Posterior vena cava (tissue), 2 donors: ENCODE measurements around the gene EPHB1. TPM values are rescaled to one million over a fixed set of nuclear protein-coding genes. Genes with fewer than 3 reads are reported as not detected.
A peak's percentile ranks its signal among the peaks of the same experiment; 100 is the strongest.

Experiments used
- DNase-seq: peaks from one replicate; pipeline ENCODE4 v3.0.0-alpha.2; 2020; ENCODE audit warnings: low spot score
- intact Hi-C, 2 donors: fragments of 100-400 bp; cut with DNase I; formaldehyde crosslinking; loops; one replicate each; pipeline versions ENCODE4 v1.14.1 to v1.14.2; 2022 to 2023
- total RNA-seq, 2 donors: library from RNA; stranded (reverse); fragmentation: NEBNext Ultra II Directional; extraction: Animal tissue kit (Norgen Biotek cat#: 25700); gene quantifications; one replicate each; pipeline ENCODE4 v1.2.1, GENCODE V29; 2021
- donor health status: DM: yes; HTN: yes; CAD: no.
- donor health status: DM: yes; HTN: yes; CAD: no.

The EPHB1 gene
- total RNA-seq, 2 donors from 2014 or later = 3.7 TPM

GRCh38 chr3:134923286-134923685 lies 128.2 kb downstream of the EPHB1 start:
- DNase-seq = peak; percentile 8
- intact Hi-C loops = no loop called here

DNA sequence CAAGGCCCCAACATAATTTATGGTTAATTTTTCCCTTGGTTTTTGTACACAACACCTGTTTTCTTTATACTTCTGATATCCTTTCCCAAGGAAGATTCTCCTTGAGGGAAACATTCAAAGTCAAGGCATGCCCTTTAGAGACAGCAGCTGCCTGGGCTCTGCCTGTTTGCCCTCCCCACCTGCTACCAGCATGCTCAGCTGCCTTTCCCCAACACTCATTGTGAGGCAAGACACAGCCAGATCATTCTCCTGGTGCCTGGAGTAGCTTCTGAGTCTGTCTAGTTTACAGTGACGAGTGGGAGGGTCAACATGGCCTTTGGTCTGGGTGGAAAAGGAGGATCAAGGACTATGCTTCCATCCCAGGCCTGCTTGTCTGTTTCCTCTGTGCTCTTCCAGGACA lies 132.5 kb downstream of the EPHB1 start:
- no peak for DNase-seq

GRCh38 chr3:134928392-134928791 lies 133.3 kb downstream of the EPHB1 start:
- no peak for DNase-seq
- intact Hi-C loops = no loop called here

More for the DNA sequence above, 132.5 kb downstream of the EPHB1 start:
- intact Hi-C loops = no loop called here

DNA sequence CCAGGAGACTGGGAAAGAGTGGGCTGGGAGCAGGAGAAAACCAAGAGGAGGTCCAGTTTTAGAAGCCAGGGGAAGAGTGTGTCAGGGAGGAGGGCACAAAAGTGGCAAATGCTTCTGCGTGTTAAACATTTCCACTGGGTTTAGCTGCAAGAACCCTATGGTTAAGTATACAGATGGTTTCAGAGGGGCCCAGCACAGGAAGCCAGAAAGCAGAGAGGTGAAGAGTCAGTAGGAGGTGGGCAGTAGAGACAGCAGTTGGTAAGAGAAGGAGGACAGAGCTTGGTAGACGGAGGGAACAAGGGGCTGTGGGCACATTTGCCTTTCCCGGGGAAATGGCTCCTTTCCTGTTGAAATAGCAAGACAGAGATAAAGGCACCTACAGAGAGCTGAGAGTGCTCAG lies 133.8 kb downstream of the EPHB1 start:
- DNase-seq = no peak
- intact Hi-C loops = no loop called here

- no peak for DNase-seq
- intact Hi-C loops = no loop called here
Observed at GRCh38 chr3:134929976-134930375, 134.9 kb downstream of the EPHB1 start.

GRCh38 chr3:134931045-134931785 lies 136.2 kb downstream of the EPHB1 start:
- intact Hi-C loops = no loop called here
- no peak for DNase-seq

- DNase-seq = no peak
- intact Hi-C loops = no loop called here
Observed at GRCh38 chr3:134932035-134932434, 137.0 kb downstream of the EPHB1 start.

DNA sequence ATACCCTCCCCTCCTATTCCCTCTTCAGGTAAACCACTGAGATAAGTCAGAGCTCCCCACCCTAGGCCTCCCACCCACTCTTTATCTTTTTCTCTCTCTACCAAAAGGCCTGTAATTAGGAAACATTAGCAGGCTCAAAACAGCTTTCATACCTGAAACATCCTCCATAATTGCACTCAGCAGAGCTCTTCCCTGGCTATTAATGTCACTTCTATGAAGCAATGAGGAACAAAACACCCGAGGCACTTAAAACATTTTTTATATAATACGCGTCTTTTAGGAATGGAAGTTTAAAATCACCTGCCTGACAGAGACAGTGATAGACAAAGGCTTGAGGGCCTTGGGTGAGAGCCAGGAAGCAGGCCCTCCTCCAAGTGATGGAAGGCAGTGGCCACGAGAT lies 138.9 kb downstream of the EPHB1 start:
- intact Hi-C loops = no loop called here
- no peak for DNase-seq

- intact Hi-C loops = no loop called here
- DNase-seq = no peak
Observed at GRCh38 chr3:134934933-134935332, 139.9 kb downstream of the EPHB1 start.

DNA sequence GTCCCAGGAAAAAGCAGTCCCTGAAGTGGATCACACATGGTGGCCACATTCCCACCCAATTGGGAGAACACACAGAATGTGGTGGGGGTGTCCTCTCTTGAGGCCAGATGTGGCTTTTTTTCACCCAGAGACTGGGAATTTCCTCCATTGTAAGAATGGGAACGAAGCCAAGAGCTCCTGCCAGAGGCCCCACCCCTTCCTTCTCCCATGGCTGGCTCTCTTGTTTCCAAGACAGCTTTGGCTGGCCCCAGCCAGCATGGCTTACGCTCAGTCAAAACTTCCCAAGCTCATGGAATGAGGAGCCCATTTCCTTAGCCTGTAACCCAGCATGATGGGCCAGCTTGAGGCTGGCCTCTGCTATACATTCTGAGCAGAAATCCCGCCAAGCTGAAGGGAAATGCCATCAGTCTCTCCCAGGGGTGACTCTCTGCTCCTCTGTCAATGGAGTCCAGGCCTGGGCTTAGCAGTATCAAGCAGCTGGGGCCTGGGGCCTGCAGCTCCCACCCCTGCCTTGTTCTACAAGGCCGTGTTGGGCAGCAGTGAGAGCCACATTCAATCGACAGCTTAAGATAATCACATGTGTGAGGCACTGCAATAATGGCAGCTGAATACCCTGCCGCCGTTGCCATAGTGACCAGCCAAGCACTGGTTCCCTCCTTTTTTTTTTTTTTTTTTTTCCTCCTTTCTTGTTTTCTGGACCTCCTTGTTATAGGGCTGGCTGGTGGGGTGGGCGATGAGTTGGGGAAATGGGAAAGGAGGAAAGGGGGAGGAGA lies 142.4 kb downstream of the EPHB1 start:
- intact Hi-C loops = no loop called here
- no peak for DNase-seq

- intact Hi-C loops = no loop called here
- no peak for DNase-seq
Observed at GRCh38 chr3:134938029-134938525, 143.0 kb downstream of the EPHB1 start.

- DNase-seq = no peak
- intact Hi-C loops = no loop called here
Observed at GRCh38 chr3:134939978-134940377, 144.9 kb downstream of the EPHB1 start.

DNA sequence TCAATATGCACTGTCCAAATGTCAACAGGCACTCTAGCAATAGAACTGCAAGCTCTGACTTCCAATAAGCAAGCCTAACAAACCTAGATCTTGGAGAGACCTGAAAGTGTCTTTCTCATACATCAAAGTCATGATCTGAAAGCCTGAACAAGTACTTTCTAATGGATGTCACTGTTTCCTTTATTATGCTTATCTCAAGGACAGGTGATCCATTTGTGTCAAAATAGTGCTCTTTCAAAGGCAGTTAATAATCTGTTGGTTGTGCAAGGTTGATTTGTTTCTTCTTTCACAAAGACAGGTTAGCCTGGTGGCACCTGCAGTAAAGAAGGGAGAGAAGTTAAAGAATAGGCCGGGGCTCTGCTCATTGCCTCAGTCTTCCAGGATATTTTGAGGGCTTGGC lies 146.8 kb downstream of the EPHB1 start:
- intact Hi-C loops = no loop called here
- no peak for DNase-seq

DNA sequence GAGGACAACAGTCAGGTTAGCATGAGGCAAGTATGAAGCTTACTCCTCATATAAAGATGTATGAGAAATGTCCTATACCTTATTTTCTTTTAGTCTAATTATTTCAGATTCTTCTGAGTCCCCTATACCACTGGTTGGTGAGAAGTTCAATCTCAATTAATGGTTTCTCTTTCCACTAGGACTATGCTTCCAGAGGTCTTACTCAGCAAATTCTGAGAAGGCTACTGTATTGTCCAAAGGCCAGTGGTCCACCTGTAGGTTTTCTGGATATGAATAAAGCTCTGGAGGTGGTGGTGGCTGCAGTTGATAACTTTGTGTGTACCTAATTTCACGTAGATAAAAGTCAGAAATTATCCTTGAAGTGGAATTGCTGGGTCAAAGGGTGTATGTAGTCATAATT lies 149.4 kb downstream of the EPHB1 start:
- intact Hi-C loops = no loop called here
- DNase-seq = no peak

GRCh38 chr3:134949150-134949549 lies 154.1 kb downstream of the EPHB1 start:
- DNase-seq = no peak
- intact Hi-C loops = no loop called here

DNA sequence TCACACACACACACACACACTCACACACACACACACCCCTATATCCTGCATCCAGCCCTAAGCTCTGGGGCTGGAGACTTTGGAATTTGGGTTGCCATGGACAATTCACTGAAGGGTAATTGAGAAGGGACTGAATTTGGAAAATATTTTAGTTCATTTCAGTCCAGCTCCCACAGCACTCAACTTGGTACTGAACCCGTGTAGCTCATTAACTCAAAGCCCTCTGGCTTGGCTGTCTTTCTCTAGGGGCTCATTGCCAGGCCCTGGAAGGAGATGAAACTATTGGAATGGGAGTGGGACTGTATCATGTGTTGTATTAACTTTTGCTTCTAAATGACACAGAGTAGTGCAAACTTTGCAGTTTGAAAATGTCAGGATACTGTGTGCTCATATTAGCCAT lies 157.3 kb downstream of the EPHB1 start:
- intact Hi-C loops = no loop called here
- DNase-seq = no peak

- intact Hi-C loops = no loop called here
- DNase-seq = no peak
Observed at GRCh38 chr3:134955874-134956273, 160.8 kb downstream of the EPHB1 start.

DNA sequence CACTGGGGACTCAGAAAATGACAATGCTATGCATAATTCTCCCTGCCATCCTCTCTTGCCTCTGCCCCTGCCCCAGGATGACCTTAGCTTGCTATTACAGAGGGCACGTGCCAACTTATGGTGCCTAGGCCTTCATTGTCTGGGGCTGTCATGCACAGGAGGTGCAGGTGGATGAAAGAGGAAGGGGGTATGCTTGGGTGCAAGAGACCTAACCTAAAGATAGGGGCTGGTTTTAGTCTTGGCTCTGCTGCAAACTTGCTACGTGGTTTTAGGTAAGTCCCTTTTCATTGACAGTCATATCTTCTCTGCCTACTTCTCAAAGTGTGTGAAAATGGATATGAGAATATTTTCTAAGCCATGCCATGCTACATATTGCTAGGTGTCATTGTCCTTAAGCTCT lies 161.3 kb downstream of the EPHB1 start:
- no peak for DNase-seq
- intact Hi-C loops = no loop called here

DNA sequence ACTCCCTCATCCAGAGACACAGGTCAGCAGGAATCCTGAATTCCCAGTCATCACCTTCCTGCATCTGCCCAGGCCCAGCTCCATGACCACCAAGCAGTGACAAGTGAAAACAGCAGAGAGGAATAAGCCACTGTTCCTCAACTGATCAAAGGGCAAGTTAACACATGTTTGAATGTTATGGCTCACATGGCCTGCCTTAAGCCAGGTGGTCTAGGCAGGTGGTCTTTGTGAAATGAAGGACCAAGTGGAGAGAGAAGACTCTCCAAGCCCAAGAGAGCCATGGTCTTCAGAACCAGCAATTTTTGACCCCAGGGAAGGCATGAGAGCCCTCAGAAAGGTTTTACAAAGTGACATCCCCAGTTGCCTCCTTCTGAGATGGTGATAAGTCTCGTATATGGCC lies 161.8 kb downstream of the EPHB1 start:
- intact Hi-C loops = no loop called here
- DNase-seq = no peak

GRCh38 chr3:134959516-134959915 lies 164.5 kb downstream of the EPHB1 start:
- no peak for DNase-seq
- intact Hi-C loops = no loop called here

DNA sequence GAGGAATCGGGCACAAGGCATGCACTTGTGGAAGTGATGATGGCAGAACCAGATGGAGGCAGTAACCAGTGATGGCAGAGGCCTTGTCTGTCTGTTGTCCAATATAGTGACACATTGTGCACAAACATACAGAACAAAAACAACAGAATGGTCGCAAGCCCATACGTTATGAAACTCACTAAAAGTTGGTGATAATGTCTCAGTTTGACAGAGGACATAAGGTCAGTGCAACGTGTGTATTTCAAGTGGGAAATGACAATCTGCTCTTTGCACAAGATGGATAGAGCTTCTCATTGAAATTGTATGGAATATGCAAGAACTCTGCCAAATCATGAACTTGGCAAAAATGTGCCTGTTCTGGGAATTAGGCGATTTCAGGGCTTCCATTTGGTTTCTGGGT lies 169.2 kb downstream of the EPHB1 start:
- intact Hi-C loops = no loop called here
- DNase-seq = no peak
